DOHH2 (cell line): ENCODE data around the gene NFKBIE.

Source experiments
- CTCF ChIP-seq: fragments of 200-600 bp; sonication (generic); IDR thresholded peaks from one replicate; pipeline ENCODE4 v1.5.1; 2014; ENCODE audit warnings: antibody characterized with exemption, mild to moderate bottlenecking, low read depth, low read length; ENCODE audit not compliant: poor library complexity, severe bottlenecking
- EZH2phosphoT487 ChIP-seq: fragments of 200-600 bp; sonication (generic); IDR thresholded peaks from 2 replicates; pipeline ENCODE4 v1.6.1; 2017; ENCODE audit warnings: borderline replicate concordance, mild to moderate bottlenecking, antibody characterized with exemption, low read length, moderate library complexity, mixed read lengths

- TF ChIP-seq CTCF: no peak
- no peak for TF ChIP-seq EZH2phosphoT487
Measured at GRCh38 chr6:44238687-44239350, 26.5 kb downstream of the NFKBIE start.
